Uterus (tissue), 4 donors: ENCODE data around the gene PPP3CA. TPM values are rescaled to one million over a fixed set of nuclear protein-coding genes. Genes with fewer than 3 reads are reported as not detected.
"Not testable (repeated sequence)": the region's sequence is repeated elsewhere in the genome, so short reads cannot be mapped to it uniquely, and the experiment has no call there.

Source experiments
- DNase-seq, 2 donors: peaks; one replicate each; pipeline ENCODE4 v3.0.0-alpha.2; 2019 to 2020
- H3K27ac ChIP-seq, 2 donors: fragments of 200-600 bp; sonication (generic); 1 replicate in 1 of 2; 2 replicates in 1 of 2; pipeline ENCODE4 v1.5.1; 2016 to 2018
- H3K27me3 ChIP-seq, 2 donors: fragments of 200-600 bp; sonication (generic); one replicate each; pipeline ENCODE4 v1.5.1; 2018 to 2019; ENCODE audit warnings: control low read depth in 1 of 2
- H3K36me3 ChIP-seq, 2 donors: fragments of 200-600 bp; sonication (generic); one replicate each; pipeline ENCODE4 v1.5.1; 2019; ENCODE audit warnings: control low read depth in 1 of 2
- H3K4me1 ChIP-seq, 2 donors: fragments of 200-600 bp; sonication (generic); one replicate each; pipeline ENCODE4 v1.5.1; 2018 to 2019; ENCODE audit warnings: control low read depth in 1 of 2
- H3K4me3 ChIP-seq, 2 donors: fragments of 200-600 bp; sonication (generic); 1 replicate in 1 of 2; 2 replicates in 1 of 2; pipeline ENCODE4 v1.5.1; 2018 to 2019; ENCODE audit warnings: mild to moderate bottlenecking in 1 of 2
- H3K9me3 ChIP-seq, 2 donors: fragments of 200-600 bp; sonication (generic); one replicate each; pipeline ENCODE4 v1.5.1; 2019; ENCODE audit warnings: control low read depth in 1 of 2
- CTCF ChIP-seq, 4 experiments: fragments of 200-600 bp in 2 of 4; fragments of 450-650 bp in 2 of 4; sonication (generic) in 2 of 4; IDR thresholded peaks; one replicate each; pipeline ENCODE4 v1.5.1; 2016 to 2019; ENCODE audit warnings: antibody characterized with exemption in 4 of 4, mild to moderate bottlenecking in 2 of 4, moderate library complexity in 1 of 4
- POLR2A ChIP-seq, 2 donors: fragments of 450-650 bp; IDR thresholded peaks; one replicate each; pipeline ENCODE4 v1.6.1; 2016; ENCODE audit warnings: antibody characterized with exemption in 2 of 2, mild to moderate bottlenecking in 1 of 2, moderate library complexity in 1 of 2
- intact Hi-C: fragments of 100-400 bp; cut with DNase I; formaldehyde crosslinking; loops from one replicate; pipeline ENCODE4 v1.15.1; 2023; ENCODE audit warnings: low total_unique reads
- total RNA-seq, 4 donors: library from RNA; depleted of rRNA in 3 of 4; stranded (reverse); fragments of >200 nt in 3 of 4; gene quantifications; one replicate each; pipeline versions ENCODE4 v1.1.0 to v1.2.4, GENCODE V29; 2014 to 2023
- donor health status: DM: yes; HTN: yes; CAD: no.

Gene PPP3CA
- total RNA-seq, 4 donors from 2014 or later = 32.8 to 70.0 (median 39.8) TPM

GRCh38 chr4:101240099-101240498, 107.2 kb downstream of the PPP3CA start:
- H3K4me1 ChIP-seq = no peaks in the 10 kb centered on the region
- TF ChIP-seq POLR2A (IDR thresholded peaks at IDR 0.05) (no peak), CTCF (IDR thresholded peaks at IDR 0.05) (no peak)
- no peak overlapping the region for H3K4me3 ChIP-seq
- no peak overlapping the region for H3K27ac ChIP-seq
- DNase-seq = no peak
- H3K36me3 ChIP-seq = no peaks in the 10 kb centered on the region
- intact Hi-C loops = no loop called here
- no peaks in the 10 kb centered on the region for H3K27me3 ChIP-seq
- no peaks in the 10 kb centered on the region for H3K9me3 ChIP-seq

- Histone ChIP-seq H3K4me3 (no peak overlapping the region), H3K4me1 (no peaks in the 10 kb centered on the region), H3K9me3 (no peaks in the 10 kb centered on the region), H3K36me3 (no peaks in the 10 kb centered on the region), H3K27ac (no peak overlapping the region), H3K27me3 (no peaks in the 10 kb centered on the region)
- no peak for DNase-seq
- intact Hi-C loops = no loop called here
- no peak for TF ChIP-seq CTCF (IDR thresholded peaks at IDR 0.05)
- TF ChIP-seq POLR2A (IDR thresholded peaks at IDR 0.05) = no peak
These were observed 107.7 kb downstream of the PPP3CA start for GRCh38 chr4:101239665-101240064.

- no peak for TF ChIP-seq CTCF (IDR thresholded peaks at IDR 0.05)
- no peak overlapping the region for H3K4me3 ChIP-seq
- no peak for DNase-seq
- H3K9me3 ChIP-seq = no peaks in the 10 kb centered on the region
- no peaks in the 10 kb centered on the region for H3K27me3 ChIP-seq
- no peaks in the 10 kb centered on the region for H3K36me3 ChIP-seq
- H3K27ac ChIP-seq = no peak overlapping the region
- intact Hi-C loops = no loop called here
- no peaks in the 10 kb centered on the region for H3K4me1 ChIP-seq
These were observed 108.6 kb downstream of the PPP3CA start for GRCh38 chr4:101238706-101239105.

GRCh38 chr4:101237773-101238172, 109.6 kb downstream of the PPP3CA start:
- H3K36me3 ChIP-seq = no peaks in the 10 kb centered on the region
- no peak overlapping the region for H3K27ac ChIP-seq
- TF ChIP-seq CTCF (IDR thresholded peaks at IDR 0.05) (no peak), POLR2A (IDR thresholded peaks at IDR 0.05) (no peak)
- intact Hi-C loops = no loop called here
- H3K4me1 ChIP-seq = no peaks in the 10 kb centered on the region
- H3K27me3 ChIP-seq = no peaks in the 10 kb centered on the region
- DNase-seq = no peak
- no peaks in the 10 kb centered on the region for H3K9me3 ChIP-seq
- no peak overlapping the region for H3K4me3 ChIP-seq

- H3K27me3 ChIP-seq = no peaks in the 10 kb centered on the region
- H3K27ac ChIP-seq = no peak overlapping the region
- TF ChIP-seq CTCF (IDR thresholded peaks at IDR 0.05) = no peak
- TF ChIP-seq POLR2A (IDR thresholded peaks at IDR 0.05) = no peak
- intact Hi-C loops = no loop called here
- no peak overlapping the region for H3K4me3 ChIP-seq
- DNase-seq = no peak
- H3K4me1 ChIP-seq = no peaks in the 10 kb centered on the region
- no peaks in the 10 kb centered on the region for H3K36me3 ChIP-seq
- no peaks in the 10 kb centered on the region for H3K9me3 ChIP-seq
These were observed 111.2 kb downstream of the PPP3CA start for GRCh38 chr4:101236097-101236496.

GRCh38 chr4:101234141-101234540, 113.2 kb downstream of the PPP3CA start:
- intact Hi-C loops, H3K9me3 ChIP-seq: not testable (repeated sequence)

More at GRCh38 chr4:101234141-101234540, 113.2 kb downstream of the PPP3CA start:
- H3K27me3 ChIP-seq, H3K4me1 ChIP-seq, H3K36me3 ChIP-seq, DNase-seq, H3K4me3 ChIP-seq, H3K27ac ChIP-seq: not testable (repeated sequence)
